Temporal lobe (tissue), 2 donors: ENCODE results near the gene CDK2AP2. TPM values are rescaled to one million over a fixed set of nuclear protein-coding genes. Genes with fewer than 3 reads are reported as not detected.

Experiments
- small RNA-seq: library from RNA; depleted of rRNA; stranded (forward); fragments of <200 nt; gene quantifications from one replicate; pipeline ENCODE3, GENCODE V24; 2014; ENCODE audit warnings: low replicate concordance
- total RNA-seq: library from RNA; depleted of rRNA; stranded (reverse); fragments of >200 nt; gene quantifications from one replicate; pipeline ENCODE4 v1.2.3, GENCODE V29; 2014

The CDK2AP2 gene
- total RNA-seq, 1 donor from 2014 or later = 5.7 TPM

Small RNA genes lying within 50 kb of the gene (small RNA-seq; reads per million reads assigned to genes)
- not detected for gene MIR6752

Other genes starting within 250 kb of the CDK2AP2 start
- 49.2 TPM for gene GRK2, start 241.7 kb downstream of the CDK2AP2 start, total RNA-seq
- gene ANKRD13D, start 218.9 kb downstream of the CDK2AP2 start, total RNA-seq = 39.1 TPM
- 7.9 TPM for gene SSH3, start 204.6 kb downstream of the CDK2AP2 start, total RNA-seq
- 1.5 TPM for gene POLD4, start 154.6 kb downstream of the CDK2AP2 start, total RNA-seq
- not detected for gene CLCF1, start 134.6 kb downstream of the CDK2AP2 start, total RNA-seq
- gene RAD9A, start 116.2 kb downstream of the CDK2AP2 start, total RNA-seq = 19.9 TPM
- gene PPP1CA, start 106.3 kb downstream of the CDK2AP2 start, total RNA-seq = 46.0 TPM
- 0.25 TPM for gene TBC1D10C, start 104.1 kb downstream of the CDK2AP2 start, total RNA-seq
- gene CARNS1, start 92.5 kb downstream of the CDK2AP2 start, total RNA-seq = 0.25 TPM
- gene RPS6KB2, start 79.7 kb downstream of the CDK2AP2 start, total RNA-seq = 15.7 TPM
- gene PTPRCAP, start 70.5 kb downstream of the CDK2AP2 start, total RNA-seq = not detected
- gene CORO1B, start 64.7 kb downstream of the CDK2AP2 start, total RNA-seq = 19.2 TPM
- gene GPR152, start 55.4 kb downstream of the CDK2AP2 start, total RNA-seq = not detected
- gene CABP4, start 52.8 kb downstream of the CDK2AP2 start, total RNA-seq = not detected
- gene TMEM134, start 38.9 kb downstream of the CDK2AP2 start, total RNA-seq = 9.8 TPM
- 49.4 TPM for gene AIP, start 25.1 kb downstream of the CDK2AP2 start, total RNA-seq
- gene PITPNM1, start 2.8 kb downstream of the CDK2AP2 start, total RNA-seq = 35.7 TPM
- gene CABP2, start 15.3 kb upstream of the CDK2AP2 start, total RNA-seq = not detected
- gene GSTP1, start 75.7 kb upstream of the CDK2AP2 start, total RNA-seq = 127 TPM
- 184 TPM for gene NDUFV1, start 98.8 kb upstream of the CDK2AP2 start, total RNA-seq
- 2.2 TPM for gene NUDT8, start 121.8 kb upstream of the CDK2AP2 start, total RNA-seq
- not detected for gene TBX10, start 131.6 kb upstream of the CDK2AP2 start, total RNA-seq
- gene ACY3, start 142.6 kb upstream of the CDK2AP2 start, total RNA-seq = not detected
- under 0.01 TPM for gene ALDH3B2, start 166.5 kb upstream of the CDK2AP2 start, total RNA-seq